D721Med (cell line): ENCODE data around the gene OSGEPL1.

ENCODE experiments used
- DNase-seq: peaks from one replicate; pipeline ENCODE4 v3.0.0; 2011; ENCODE audit warnings: low spot score; ENCODE audit not compliant: insufficient read length
- FAIRE-seq: peaks from 2 replicates; lab custom pipeline; 2011; peaks lifted over from hg19 to GRCh38; lab: Jason Lieb, UNC
- CTCF ChIP-seq: IDR thresholded peaks from 2 replicates; pipeline ENCODE4 v1.5.1; 2012; ENCODE audit warnings: mild to moderate bottlenecking, control low read depth; ENCODE audit not compliant: insufficient read depth; ENCODE audit errors: missing control alignments

OSGEPL1 gene

GRCh38 chr2:189762551-189763298 is at the start of gene OSGEPL1:
Gene OSGEPL1, minus strand, starts transcription at chr2:189762792. Its CDS starts 1,152 bp downstream, at chr2:189761640.
- peak; percentile 16 for FAIRE-seq
- TF ChIP-seq CTCF = peak; percentile 65
- no peak for DNase-seq

GRCh38 chr2:189803431-189803830 is 40.8 kb upstream of the OSGEPL1 start:
- FAIRE-seq (no peak), DNase-seq (no peak)
- no peak for TF ChIP-seq CTCF

- no peak for TF ChIP-seq CTCF
- DNase-seq (no peak), FAIRE-seq (no peak)
Observed at GRCh38 chr2:189802396-189802912, 39.9 kb upstream of the OSGEPL1 start.

GRCh38 chr2:189799531-189799930 is 36.9 kb upstream of the OSGEPL1 start:
- no peak for DNase-seq
- no peak for TF ChIP-seq CTCF
- FAIRE-seq = no peak

GRCh38 chr2:189799030-189799331 is 36.4 kb upstream of the OSGEPL1 start:
- no peak for FAIRE-seq
- TF ChIP-seq CTCF = no peak
- DNase-seq = no peak

- FAIRE-seq (peak; percentile 77), DNase-seq (no peak)
- TF ChIP-seq CTCF = peak; percentile 55
Observed at GRCh38 chr2:189798312-189799029, 35.9 kb upstream of the OSGEPL1 start.

- no peak for TF ChIP-seq CTCF
- FAIRE-seq (peak; percentile 25), DNase-seq (no peak)
Observed at GRCh38 chr2:189797902-189798301, 35.3 kb upstream of the OSGEPL1 start.
